Gastrocnemius medialis (tissue), 4 donors: ENCODE measurements around the gene MAP1LC3B2.

ENCODE experiments used
- CTCF ChIP-seq, 5 experiments: fragments of 450-650 bp in 3 of 5; fragments of 200-600 bp in 2 of 5; sonication (generic) in 2 of 5; IDR thresholded peaks in 4 of 5; conservative IDR thresholded peaks in 1 of 5; 1 replicate in 4 of 5; 2 replicates in 1 of 5; pipeline ENCODE4 v1.5.1; 2016 to 2019; ENCODE audit warnings: antibody characterized with exemption in 5 of 5, mild to moderate bottlenecking in 3 of 5, moderate library complexity in 3 of 5
- POLR2A ChIP-seq, 2 donors: fragments of 450-650 bp; IDR thresholded peaks; one replicate each; pipeline ENCODE4 v1.6.1; 2017; ENCODE audit warnings: antibody characterized with exemption in 2 of 2, mild to moderate bottlenecking in 2 of 2, moderate library complexity in 2 of 2

GRCh38 chr12:116619246-116619645 lies 60.1 kb downstream of the MAP1LC3B2 start:
- TF ChIP-seq CTCF (IDR thresholded peaks at IDR 0.05 in 4 of 5, conservative IDR thresholded peaks at IDR 0.05 in 1 of 5) (no peak), POLR2A (IDR thresholded peaks at IDR 0.05) (no peak)
